VCaP (cell line): ENCODE measurements around the gene FLRT1.

ENCODE experiments used
- H3K27ac ChIP-seq: fragments of 450-650 bp; 2 replicates; pipeline ENCODE4 v1.5.1; 2017
- TF ChIP-seq, protein P1 (sequence below): fragments of 450-650 bp; conservative IDR thresholded peaks from 2 replicates; pipeline ENCODE4 v1.5.1; 2017; ENCODE audit warnings: mild to moderate bottlenecking, moderate library complexity

The FLRT1 gene

DNA sequence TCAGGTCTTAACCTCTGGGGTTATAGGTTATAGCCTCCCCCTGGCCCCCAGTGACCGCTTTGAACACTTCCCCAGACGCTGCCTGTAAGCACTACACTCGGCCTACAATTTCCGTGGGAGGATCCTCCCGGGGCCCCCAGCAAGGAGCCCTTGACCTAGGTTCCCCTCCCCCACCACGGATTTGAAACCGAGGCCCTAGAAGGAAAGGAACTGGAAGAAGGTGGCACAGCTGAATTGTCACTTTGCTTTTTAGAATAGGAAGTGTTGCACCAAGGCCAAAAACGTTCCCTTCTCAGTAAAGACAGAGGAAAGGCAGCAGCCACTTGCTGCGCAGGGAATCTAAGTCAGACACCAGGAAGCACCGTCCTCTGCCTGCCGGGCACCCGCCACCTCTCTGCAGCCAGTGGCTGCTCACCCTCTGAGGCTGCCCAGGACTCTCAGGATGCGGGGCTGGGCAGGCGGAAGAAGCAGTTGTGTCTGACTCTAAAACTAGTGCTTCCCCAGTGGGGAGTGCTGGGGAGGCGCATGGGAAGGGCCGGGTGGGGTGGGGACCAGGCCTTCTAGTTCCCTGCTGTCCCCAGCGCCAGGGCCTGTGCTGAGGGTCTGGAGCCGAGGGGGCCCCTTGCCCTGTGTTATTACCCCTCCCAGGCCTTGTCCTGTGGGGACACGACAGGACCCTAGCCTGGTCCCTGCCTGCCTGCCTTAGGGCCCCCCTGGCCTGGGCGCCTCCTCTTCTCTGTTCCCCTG, 7.9 kb upstream of the FLRT1 start:
- TF ChIP-seq, protein P1, sequence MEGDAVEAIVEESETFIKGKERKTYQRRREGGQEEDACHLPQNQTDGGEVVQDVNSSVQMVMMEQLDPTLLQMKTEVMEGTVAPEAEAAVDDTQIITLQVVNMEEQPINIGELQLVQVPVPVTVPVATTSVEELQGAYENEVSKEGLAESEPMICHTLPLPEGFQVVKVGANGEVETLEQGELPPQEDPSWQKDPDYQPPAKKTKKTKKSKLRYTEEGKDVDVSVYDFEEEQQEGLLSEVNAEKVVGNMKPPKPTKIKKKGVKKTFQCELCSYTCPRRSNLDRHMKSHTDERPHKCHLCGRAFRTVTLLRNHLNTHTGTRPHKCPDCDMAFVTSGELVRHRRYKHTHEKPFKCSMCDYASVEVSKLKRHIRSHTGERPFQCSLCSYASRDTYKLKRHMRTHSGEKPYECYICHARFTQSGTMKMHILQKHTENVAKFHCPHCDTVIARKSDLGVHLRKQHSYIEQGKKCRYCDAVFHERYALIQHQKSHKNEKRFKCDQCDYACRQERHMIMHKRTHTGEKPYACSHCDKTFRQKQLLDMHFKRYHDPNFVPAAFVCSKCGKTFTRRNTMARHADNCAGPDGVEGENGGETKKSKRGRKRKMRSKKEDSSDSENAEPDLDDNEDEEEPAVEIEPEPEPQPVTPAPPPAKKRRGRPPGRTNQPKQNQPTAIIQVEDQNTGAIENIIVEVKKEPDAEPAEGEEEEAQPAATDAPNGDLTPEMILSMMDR, result no peak
- H3K27ac ChIP-seq, result no peak overlapping the region; the same call in 1 of the 2 replicates

GRCh38 chr11:64028398-64029115, 7.2 kb upstream of the FLRT1 start:
- no peak overlapping the region; the same call in 1 of the 2 replicates for H3K27ac ChIP-seq
- TF ChIP-seq, protein P1, result no peak

GRCh38 chr11:64029773-64030172, 6.0 kb upstream of the FLRT1 start:
- TF ChIP-seq, protein P1, result no peak
- no peak overlapping the region for H3K27ac ChIP-seq

DNA sequence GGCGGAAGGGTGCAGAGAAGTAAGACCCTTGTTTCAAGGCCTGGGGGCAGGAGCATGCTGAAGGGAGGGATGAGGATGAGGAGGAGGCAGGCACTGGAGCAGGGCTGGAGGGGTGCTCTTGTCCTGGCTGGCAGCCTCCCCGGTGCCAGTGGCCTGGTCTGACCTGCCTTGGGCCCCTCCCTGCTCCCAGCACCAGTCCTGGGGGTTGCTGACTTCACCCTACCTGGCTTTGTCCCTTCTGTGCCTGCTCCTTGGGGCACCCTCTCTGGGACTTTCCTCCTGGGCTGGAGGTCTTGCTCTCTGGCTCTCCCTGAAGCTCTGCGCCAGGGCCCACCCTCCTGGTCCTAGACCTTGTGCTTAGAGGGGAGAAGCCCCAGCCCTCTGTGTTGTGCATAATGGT, 4.7 kb upstream of the FLRT1 start:
- H3K27ac ChIP-seq, result no peak overlapping the region
- TF ChIP-seq, protein P1, result no peak

DNA sequence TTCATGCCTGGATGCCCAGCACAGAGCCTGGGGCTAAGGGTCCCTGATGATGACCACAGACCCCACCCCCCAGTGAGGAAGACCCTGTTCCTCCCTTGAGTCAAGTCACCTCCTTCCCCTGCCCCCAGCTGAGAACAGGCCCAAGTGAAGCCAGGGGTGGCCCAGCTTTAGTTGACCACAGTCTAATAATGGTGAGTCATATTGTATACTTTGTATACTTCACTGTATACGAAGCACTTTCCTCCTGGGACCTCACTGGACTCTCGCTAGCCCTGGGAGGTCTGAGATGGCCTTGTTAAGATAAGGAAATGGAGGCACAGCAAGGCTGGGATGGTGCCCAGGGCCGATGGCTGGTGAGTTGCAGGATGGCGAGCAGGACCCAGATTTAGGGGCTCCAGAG, 3.7 kb upstream of the FLRT1 start:
- TF ChIP-seq, protein P1, result no peak
- no peak overlapping the region for H3K27ac ChIP-seq

GRCh38 chr11:64034411-64034811, 1.3 kb upstream of the FLRT1 start:
- no peak overlapping the region for H3K27ac ChIP-seq
- TF ChIP-seq, protein P1, result no peak; the same call in 1 of the 2 replicates

DNA sequence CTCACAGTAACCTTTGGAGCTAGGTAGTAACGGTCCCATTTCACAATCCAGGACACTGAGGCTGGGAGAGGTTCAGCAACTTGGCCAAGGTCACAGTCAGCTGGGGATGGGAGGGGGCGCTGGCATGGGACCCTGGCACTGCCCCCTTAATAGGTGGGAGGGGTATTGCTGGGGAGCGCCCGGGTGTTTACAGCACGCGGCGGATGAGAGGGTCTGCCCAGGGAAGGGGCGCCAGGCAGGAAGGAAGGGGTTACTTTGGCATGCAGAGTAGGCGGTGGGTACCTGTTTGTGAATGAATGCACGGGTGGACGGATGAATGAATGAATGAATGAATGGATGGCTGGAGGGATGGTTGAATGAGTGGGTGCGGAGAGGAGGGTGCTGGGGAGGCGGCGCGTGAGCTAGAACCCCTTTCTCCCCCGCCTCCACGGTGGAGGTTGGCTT, 628 bp upstream of the FLRT1 start:
- TF ChIP-seq, protein P1, result no peak
- peak overlapping the region; percentile 4; the same call in 1 of the 2 replicates for H3K27ac ChIP-seq
